Gastrocnemius medialis (tissue), 4 donors: ENCODE results near the gene WFDC13.

Experiments used
- POLR2A ChIP-seq, 2 donors: fragments of 450-650 bp; IDR thresholded peaks; one replicate each; pipeline ENCODE4 v1.6.1; 2017; ENCODE audit warnings: antibody characterized with exemption in 2 of 2, mild to moderate bottlenecking in 2 of 2, moderate library complexity in 2 of 2
- TF ChIP-seq, protein P1 (sequence below), 5 experiments: fragments of 450-650 bp in 3 of 5; fragments of 200-600 bp in 2 of 5; sonication (generic) in 2 of 5; IDR thresholded peaks in 4 of 5; conservative IDR thresholded peaks in 1 of 5; 1 replicate in 4 of 5; 2 replicates in 1 of 5; pipeline ENCODE4 v1.5.1; 2016 to 2019; ENCODE audit warnings: antibody characterized with exemption in 5 of 5, mild to moderate bottlenecking in 3 of 5, moderate library complexity in 3 of 5

DNA sequence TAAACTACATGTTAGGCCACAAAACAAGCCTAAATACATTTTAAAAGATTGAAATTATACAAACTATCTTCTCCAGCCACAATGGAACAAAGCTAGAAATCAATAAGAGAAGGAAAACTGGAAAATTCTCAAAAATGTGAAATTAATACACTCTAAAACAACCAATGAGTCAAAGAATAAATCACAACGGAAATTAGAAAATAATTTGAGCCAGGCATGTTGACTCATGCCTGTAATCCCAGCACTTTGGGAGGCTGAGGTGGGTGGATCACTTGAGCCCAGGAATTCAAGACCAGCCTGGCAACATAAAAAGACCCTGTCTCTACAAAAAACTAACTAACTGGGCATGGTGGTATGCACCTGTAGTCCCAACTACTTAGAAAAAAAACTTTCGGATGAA, 6.3 kb upstream of the WFDC13 start:
- TF ChIP-seq, protein P1, sequence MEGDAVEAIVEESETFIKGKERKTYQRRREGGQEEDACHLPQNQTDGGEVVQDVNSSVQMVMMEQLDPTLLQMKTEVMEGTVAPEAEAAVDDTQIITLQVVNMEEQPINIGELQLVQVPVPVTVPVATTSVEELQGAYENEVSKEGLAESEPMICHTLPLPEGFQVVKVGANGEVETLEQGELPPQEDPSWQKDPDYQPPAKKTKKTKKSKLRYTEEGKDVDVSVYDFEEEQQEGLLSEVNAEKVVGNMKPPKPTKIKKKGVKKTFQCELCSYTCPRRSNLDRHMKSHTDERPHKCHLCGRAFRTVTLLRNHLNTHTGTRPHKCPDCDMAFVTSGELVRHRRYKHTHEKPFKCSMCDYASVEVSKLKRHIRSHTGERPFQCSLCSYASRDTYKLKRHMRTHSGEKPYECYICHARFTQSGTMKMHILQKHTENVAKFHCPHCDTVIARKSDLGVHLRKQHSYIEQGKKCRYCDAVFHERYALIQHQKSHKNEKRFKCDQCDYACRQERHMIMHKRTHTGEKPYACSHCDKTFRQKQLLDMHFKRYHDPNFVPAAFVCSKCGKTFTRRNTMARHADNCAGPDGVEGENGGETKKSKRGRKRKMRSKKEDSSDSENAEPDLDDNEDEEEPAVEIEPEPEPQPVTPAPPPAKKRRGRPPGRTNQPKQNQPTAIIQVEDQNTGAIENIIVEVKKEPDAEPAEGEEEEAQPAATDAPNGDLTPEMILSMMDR (IDR thresholded peaks at IDR 0.05 in 4 of 5, conservative IDR thresholded peaks at IDR 0.05 in 1 of 5) = no peak
- no peak for TF ChIP-seq POLR2A (IDR thresholded peaks at IDR 0.05)
